CD14-positive monocyte (primary cell): ENCODE results near the gene MBD2. TPM values are rescaled to one million over a fixed set of nuclear protein-coding genes. Genes with fewer than 3 reads are reported as not detected.

Source experiments
- DNase-seq, 3 donors: peaks; one replicate each; pipeline ENCODE4 v3.0.0-alpha.2; 2011 to 2022
- H2AFZ ChIP-seq: 2 replicates; pipeline ENCODE4 v1.6.0; 2012; ENCODE audit warnings: mild to moderate bottlenecking, low read depth, low read length, inconsistent platforms; ENCODE audit not compliant: insufficient read depth, poor library complexity, severe bottlenecking
- H3K27ac ChIP-seq, 2 donors: 1 replicate in 1 of 2; 2 replicates in 1 of 2; pipeline ENCODE4 v1.5.1; 2012 to 2013; ENCODE audit warnings: low read length in 2 of 2, control low read depth in 1 of 2, inconsistent platforms in 1 of 2, low read depth in 1 of 2, mild to moderate bottlenecking in 1 of 2
- H3K27me3 ChIP-seq, 2 donors: one replicate each; pipeline versions ENCODE4 v1.6.0 to v1.6.1; 2011 to 2013; ENCODE audit warnings: low read length in 2 of 2; ENCODE audit not compliant: control insufficient read depth in 2 of 2, insufficient read depth in 2 of 2
- H3K36me3 ChIP-seq, 2 donors: replicated peaks in 1 of 2; 1 replicate in 1 of 2; 2 replicates in 1 of 2; pipeline versions ENCODE4 v1.5.1 to v1.6.1; 2012 to 2013; ENCODE audit warnings: low read length in 2 of 2, control low read depth in 1 of 2, inconsistent platforms in 1 of 2, mild to moderate bottlenecking in 1 of 2; ENCODE audit not compliant: insufficient read depth in 2 of 2, control insufficient read depth in 1 of 2
- H3K4me1 ChIP-seq, 2 donors: 1 replicate in 1 of 2; 2 replicates in 1 of 2; pipeline versions ENCODE4 v1.5.1 to v1.6.1; 2012 to 2013; ENCODE audit warnings: low read length in 2 of 2, control low read depth in 1 of 2, inconsistent platforms in 1 of 2, mild to moderate bottlenecking in 1 of 2, moderate library complexity in 1 of 2; ENCODE audit not compliant: insufficient read depth in 2 of 2, control insufficient read depth in 1 of 2
- H3K4me2 ChIP-seq: replicated peaks from 2 replicates; pipeline ENCODE3; 2012; ENCODE audit warnings: low read length, moderate library complexity, mild to moderate bottlenecking; ENCODE audit not compliant: poor library complexity, severe bottlenecking; ENCODE audit errors: extremely low read depth
- H3K4me3 ChIP-seq, 3 experiments: fragments of 200-600 bp in 1 of 3; sonication (generic) in 1 of 3; replicated peaks in 1 of 3; 1 replicate in 2 of 3; 2 replicates in 1 of 3; pipeline ENCODE4 v1.5.1; 2011 to 2013; ENCODE audit warnings: low read length in 3 of 3, mild to moderate bottlenecking in 3 of 3, control low read depth in 2 of 3, low read depth in 2 of 3, inconsistent platforms in 1 of 3, moderate library complexity in 1 of 3
- H3K79me2 ChIP-seq: 2 replicates; pipeline ENCODE4 v1.6.0; 2012; ENCODE audit warnings: mild to moderate bottlenecking, control low read depth, inconsistent platforms, low read length, moderate library complexity; ENCODE audit not compliant: insufficient read depth
- H3K9ac ChIP-seq: 2 replicates; pipeline ENCODE4 v1.6.0; 2017; ENCODE audit warnings: low read length, mild to moderate bottlenecking; ENCODE audit not compliant: insufficient read depth, poor library complexity, severe bottlenecking
- H3K9me3 ChIP-seq, 2 donors: replicated peaks in 1 of 2; 1 replicate in 1 of 2; 2 replicates in 1 of 2; pipeline versions ENCODE4 v1.5.1 to v1.6.1; 2012 to 2013; ENCODE audit warnings: low read length in 2 of 2, control low read depth in 1 of 2; ENCODE audit not compliant: control insufficient read depth in 1 of 2, insufficient read depth in 1 of 2
- H4K20me1 ChIP-seq: 2 replicates; pipeline ENCODE4 v1.6.0; 2012; ENCODE audit warnings: mild to moderate bottlenecking, low read length, control low read depth, moderate library complexity; ENCODE audit not compliant: insufficient read depth
- H3K27ac Mint-ChIP-seq, 7 donors: one replicate each; pipeline ENCODE4 v1.8.0; 2020; ENCODE audit warnings: mild to moderate bottlenecking in 7 of 7, mixed read lengths in 7 of 7, moderate library complexity in 6 of 7, inconsistent platforms in 2 of 7
- H3K27me3 Mint-ChIP-seq, 3 donors: one replicate each; pipeline ENCODE4 v1.8.0; 2021 to 2022; ENCODE audit warnings: low read depth in 3 of 3, mild to moderate bottlenecking in 3 of 3, mixed read lengths in 3 of 3, moderate library complexity in 3 of 3, inconsistent platforms in 1 of 3
- H3K36me3 Mint-ChIP-seq, 2 donors: one replicate each; pipeline ENCODE4 v1.8.0; 2020; ENCODE audit warnings: mixed read lengths in 2 of 2, inconsistent platforms in 1 of 2, mild to moderate bottlenecking in 1 of 2
- H3K4me1 Mint-ChIP-seq: one replicate; pipeline ENCODE4 v1.8.0; 2020; ENCODE audit warnings: mild to moderate bottlenecking, mixed read lengths
- H3K4me3 Mint-ChIP-seq, 2 donors: one replicate each; pipeline ENCODE4 v1.8.0; 2020; ENCODE audit warnings: mild to moderate bottlenecking in 2 of 2, mixed read lengths in 2 of 2, moderate library complexity in 1 of 2
- H3K9me3 Mint-ChIP-seq, 7 donors: one replicate each; pipeline ENCODE4 v1.8.0; 2020 to 2022; ENCODE audit warnings: mixed read lengths in 7 of 7, mild to moderate bottlenecking in 6 of 7, moderate library complexity in 6 of 7, inconsistent platforms in 2 of 7
- CTCF ChIP-seq: fragments of 200-600 bp; IDR thresholded peaks from one replicate; pipeline ENCODE4 v1.8.0; 2022; ENCODE audit warnings: antibody characterized with exemption, mild to moderate bottlenecking
- WGBS: methylation state at CpG from one replicate; pipeline ENCODE4 v1.1.5; 2013; ENCODE audit warnings: missing lambda C conversion rate; ENCODE audit not compliant: insufficient coverage; 5-methylcytosine and 5-hydroxymethylcytosine counted together
- intact Hi-C, 2 donors: fragments of 100-400 bp; cut with micrococcal nuclease; formaldehyde crosslinking; loops; one replicate each; pipeline versions ENCODE4 v1.15.0 to v1.15.1; 2023
- polyA minus RNA-seq: library from RNA; depleted of rRNA, polyadenylated mRNA; stranded (reverse); fragments of >200 nt; gene quantifications from 2 replicates; pipeline ENCODE4 v1.2.3, GENCODE V29; 2012
- polyA plus RNA-seq, 3 donors: library from polyadenylated mRNA; depleted of rRNA in 1 of 3; unstranded in 2 of 3; stranded (reverse) in 1 of 3; fragments of 300-500 nt in 2 of 3; fragments of >200 nt in 1 of 3; fragmentation: Illumina TruSeq in 2 of 3; gene quantifications; 1 replicate in 2 of 3; 2 replicates in 1 of 3; pipeline ENCODE4 v1.2.3, GENCODE V29; 2012 to 2021
- total RNA-seq, 12 experiments: library from RNA in 1 of 12; stranded (reverse) in 1 of 12; fragments of 120-200 nt in 1 of 12; gene quantifications; one replicate each; pipeline ENCODE4 v1.2.4 and lab custom pipeline; 2013 to 2026; ENCODE audit warnings: mixed read lengths in 6 of 12, inconsistent platforms in 1 of 12

The MBD2 gene, protein sequence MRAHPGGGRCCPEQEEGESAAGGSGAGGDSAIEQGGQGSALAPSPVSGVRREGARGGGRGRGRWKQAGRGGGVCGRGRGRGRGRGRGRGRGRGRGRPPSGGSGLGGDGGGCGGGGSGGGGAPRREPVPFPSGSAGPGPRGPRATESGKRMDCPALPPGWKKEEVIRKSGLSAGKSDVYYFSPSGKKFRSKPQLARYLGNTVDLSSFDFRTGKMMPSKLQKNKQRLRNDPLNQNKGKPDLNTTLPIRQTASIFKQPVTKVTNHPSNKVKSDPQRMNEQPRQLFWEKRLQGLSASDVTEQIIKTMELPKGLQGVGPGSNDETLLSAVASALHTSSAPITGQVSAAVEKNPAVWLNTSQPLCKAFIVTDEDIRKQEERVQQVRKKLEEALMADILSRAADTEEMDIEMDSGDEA
- 252 TPM for total RNA-seq (2013)
- polyA plus RNA-seq (10 to 100 TPM; 11.6 to 64.9 (median 25.2) TPM), polyA minus RNA-seq (28.1 and 55.7 TPM in 2 replicates), total RNA-seq (lab: John Stamatoyannopoulos, UW) (33.9 to 218 (median 155) reads per million in 11 experiments)

GRCh38 chr18:54224379-54225014, at the start of gene MBD2:
MBD2 (minus strand) TSS chr18:54224669; CDS start chr18:54224559, 110 bp downstream.
- under 1% methylated on average over 52 of the region's 66 CpGs for WGBS
- intact Hi-C loops = loop anchor here (2.0 to 10.0 kb wide), 3 partner anchors 44 to 133 kb away; partner anchors contain the start of genes C18orf54 (in 2 of the 2), POLI (in 2 of the 2) and STARD6 (in 2 of the 2)
- Mint-ChIP-seq H3K4me1 (peaks cover 44% of the 10 kb centered on the region), H3K27ac (peak within 1 kb of the TSS; percentile 85 to 96 (median 92)), H3K36me3 (peaks cover 5 to 10% of the 10 kb centered on the region in 2 donors), H3K9me3 (peaks cover 0 to 3% (median 0%) of the 10 kb centered on the region in 7 donors), H3K4me3 (peak within 1 kb of the TSS; percentile 92 to 93), H3K27me3 (peaks cover 0 to 2% (median 0%) of the 10 kb centered on the region in 3 donors)
- no peak for TF ChIP-seq CTCF
- H3K27ac ChIP-seq = peak within 1 kb of the TSS; percentile 68 to 78
- no peaks in the 10 kb centered on the region for H3K9me3 ChIP-seq
- peak within 1 kb of the TSS; percentile 72 to 91 (median 84) for H3K4me3 ChIP-seq
- no peaks in the 10 kb centered on the region for H3K27me3 ChIP-seq
- peak; percentile 91 to 96 (median 94) for DNase-seq
- peak within 1 kb of the TSS; percentile 89 for H3K4me2 ChIP-seq
- H2AFZ ChIP-seq = peak within 1 kb of the TSS; percentile 76
- no peaks in the 10 kb centered on the region for H3K36me3 ChIP-seq
- H4K20me1 ChIP-seq = peaks cover 44% of the 10 kb centered on the region
- peaks cover 48% of the 10 kb centered on the region for H3K79me2 ChIP-seq
- peak within 1 kb of the TSS; percentile 79 for H3K9ac ChIP-seq
- peaks cover 25 to 42% of the 10 kb centered on the region in 2 donors for H3K4me1 ChIP-seq
